Neural progenitor cell (in vitro differentiated cells): ENCODE measurements around the gene SSNA1. TPM values are rescaled to one million over a fixed set of nuclear protein-coding genes. Genes with fewer than 3 reads are reported as not detected.

Experiments
- DNase-seq: peaks from one replicate; pipeline ENCODE4 v3.0.0-alpha.2; 2016; ENCODE audit warnings: low spot score
- H2AFZ ChIP-seq: fragments of 200-600 bp; sonication (generic); replicated peaks from 2 replicates; pipeline ENCODE4 v1.6.1; 2016; ENCODE audit warnings: antibody characterized with exemption
- H3F3A ChIP-seq: fragments of 200-600 bp; sonication (generic); 2 replicates; pipeline ENCODE4 v1.6.1; 2016; ENCODE audit warnings: antibody characterized with exemption, low read depth
- H3K27ac ChIP-seq: fragments of 200-600 bp; sonication (generic); 2 replicates; pipeline ENCODE4 v1.5.1; 2016; ENCODE audit warnings: mild to moderate bottlenecking
- H3K27me3 ChIP-seq: fragments of 200-600 bp; sonication (generic); 2 replicates; pipeline ENCODE4 v1.6.1; 2016; ENCODE audit warnings: mild to moderate bottlenecking, moderate library complexity
- H3K36me3 ChIP-seq: fragments of 200-600 bp; sonication (generic); 2 replicates; pipeline ENCODE4 v1.5.1; 2016
- H3K4me1 ChIP-seq: fragments of 200-600 bp; sonication (generic); 2 replicates; pipeline ENCODE4 v1.6.1; 2016; ENCODE audit warnings: mixed run types
- H3K4me2 ChIP-seq: fragments of 200-600 bp; sonication (generic); 2 replicates; pipeline ENCODE4 v1.6.1; 2016
- H3K4me3 ChIP-seq: fragments of 200-600 bp; sonication (generic); 2 replicates; pipeline ENCODE4 v1.5.1; 2016
- H3K79me2 ChIP-seq: fragments of 200-600 bp; sonication (generic); 2 replicates; pipeline ENCODE4 v1.6.1; 2016; ENCODE audit warnings: low read depth
- H3K9ac ChIP-seq: fragments of 200-600 bp; sonication (generic); 2 replicates; pipeline ENCODE4 v1.6.1; 2016
- H3K9me3 ChIP-seq: fragments of 200-600 bp; sonication (generic); 2 replicates; pipeline ENCODE4 v1.5.1; 2016; ENCODE audit warnings: low read depth
- H4K20me1 ChIP-seq: fragments of 200-600 bp; sonication (generic); 2 replicates; pipeline ENCODE4 v1.6.1; 2016; ENCODE audit warnings: low read depth
- H3K27ac Mint-ChIP-seq: 3 replicates; pipeline ENCODE4 v1.8.0; 2021; ENCODE audit warnings: mixed read lengths
- H3K27me3 Mint-ChIP-seq: 2 replicates; pipeline ENCODE4 v1.8.0; 2022; ENCODE audit warnings: low read depth, mild to moderate bottlenecking, inconsistent platforms, moderate library complexity, mixed read lengths; ENCODE audit not compliant: insufficient read depth
- H3K36me3 Mint-ChIP-seq: 3 replicates; pipeline ENCODE4 v1.8.0; 2021; ENCODE audit warnings: mixed read lengths
- H3K4me1 Mint-ChIP-seq: 3 replicates; pipeline ENCODE4 v1.8.0; 2021; ENCODE audit warnings: mixed read lengths
- H3K4me3 Mint-ChIP-seq: 3 replicates; pipeline ENCODE4 v1.8.0; 2021; ENCODE audit warnings: mild to moderate bottlenecking, moderate library complexity, mixed read lengths
- H3K9me3 Mint-ChIP-seq: 3 replicates; pipeline ENCODE4 v1.8.0; 2020; ENCODE audit warnings: mixed read lengths
- CTCF ChIP-seq: fragments of 200-600 bp; sonication (generic); IDR thresholded peaks from 2 replicates; pipeline ENCODE4 v1.5.1; 2017; ENCODE audit warnings: antibody characterized with exemption, mild to moderate bottlenecking
- EZH2 ChIP-seq: fragments of 200-600 bp; sonication (generic); IDR thresholded peaks from 2 replicates; pipeline ENCODE4 v1.6.1; 2017; ENCODE audit warnings: antibody characterized with exemption, mild to moderate bottlenecking, moderate library complexity
- EZH2phosphoT487 ChIP-seq: fragments of 200-600 bp; sonication (generic); IDR thresholded peaks from 2 replicates; pipeline ENCODE4 v1.6.1; 2017; ENCODE audit warnings: antibody characterized with exemption
- total RNA-seq: library from RNA; depleted of rRNA; stranded (reverse); fragments of >200 nt; gene quantifications from 2 replicates; pipeline ENCODE4 v1.2.3, GENCODE V29; 2015; ENCODE audit warnings: low replicate concordance

The SSNA1 gene
- total RNA-seq, 1 donor from 2014 or later = 27.9 TPM

- Histone ChIP-seq H3K4me1 (peaks cover 14% of the 10 kb centered on the region), H3K4me3 (peak overlapping the region; percentile 32), H3K9ac (no peak overlapping the region), H3K27me3 (peaks cover 100% of the 10 kb centered on the region), H3K79me2 (no peaks in the 10 kb centered on the region), H3K4me2 (peak overlapping the region; percentile 71), H3K36me3 (no peaks in the 10 kb centered on the region), H3F3A (peaks cover 6% of the 10 kb centered on the region), H3K9me3 (no peaks in the 10 kb centered on the region), H2AFZ (no peak overlapping the region), H4K20me1 (peaks cover 63% of the 10 kb centered on the region), H3K27ac (no peak overlapping the region)
- no peak for DNase-seq
- Mint-ChIP-seq H3K4me3 (peak overlapping the region; percentile 77), H3K9me3 (no peaks in the 10 kb centered on the region), H3K4me1 (peaks cover 6% of the 10 kb centered on the region), H3K36me3 (peaks cover 1% of the 10 kb centered on the region), H3K27ac (no peak overlapping the region), H3K27me3 (peaks cover 61% of the 10 kb centered on the region)
- TF ChIP-seq CTCF = no peak
- no peak for TF ChIP-seq EZH2phosphoT487
- no peak for TF ChIP-seq EZH2
Observed at GRCh38 chr9:137163365-137163715, 25.1 kb upstream of the SSNA1 start.

- no peaks in the 10 kb centered on the region for H3K9me3 Mint-ChIP-seq
- peak overlapping the region; percentile 77 for H3K4me3 Mint-ChIP-seq
- H3K9ac ChIP-seq = no peak overlapping the region
- H3K36me3 ChIP-seq = no peaks in the 10 kb centered on the region
- no peak overlapping the region for H3K27ac Mint-ChIP-seq
- H3K4me1 ChIP-seq = peaks cover 17% of the 10 kb centered on the region
- no peak overlapping the region for H3K4me2 ChIP-seq
- peaks cover 65% of the 10 kb centered on the region for H4K20me1 ChIP-seq
- H3K36me3 Mint-ChIP-seq = peaks cover 1% of the 10 kb centered on the region
- no peak for DNase-seq
- peaks cover 56% of the 10 kb centered on the region for H3K27me3 Mint-ChIP-seq
- H3K79me2 ChIP-seq = no peaks in the 10 kb centered on the region
- no peaks in the 10 kb centered on the region for H3K9me3 ChIP-seq
- TF ChIP-seq EZH2phosphoT487 (no peak), EZH2 (no peak), CTCF (no peak)
- peaks cover 6% of the 10 kb centered on the region for H3K4me1 Mint-ChIP-seq
- peaks cover 11% of the 10 kb centered on the region for H3F3A ChIP-seq
- no peak overlapping the region for H2AFZ ChIP-seq
- H3K27ac ChIP-seq = no peak overlapping the region
- peaks cover 100% of the 10 kb centered on the region for H3K27me3 ChIP-seq
- no peak overlapping the region for H3K4me3 ChIP-seq
Observed at GRCh38 chr9:137163805-137164204, 24.7 kb upstream of the SSNA1 start.

GRCh38 chr9:137164370-137165249 is 23.9 kb upstream of the SSNA1 start:
- Histone ChIP-seq H3K79me2 (no peaks in the 10 kb centered on the region), H3K4me1 (peaks cover 18% of the 10 kb centered on the region), H2AFZ (no peak overlapping the region), H3K27ac (no peak overlapping the region), H3K9me3 (no peaks in the 10 kb centered on the region), H3K36me3 (no peaks in the 10 kb centered on the region), H3K4me3 (no peak overlapping the region), H3F3A (peaks cover 19% of the 10 kb centered on the region), H4K20me1 (peaks cover 59% of the 10 kb centered on the region), H3K27me3 (peaks cover 100% of the 10 kb centered on the region), H3K4me2 (no peak overlapping the region), H3K9ac (no peak overlapping the region)
- Mint-ChIP-seq H3K36me3 (no peaks in the 10 kb centered on the region), H3K27me3 (peaks cover 48% of the 10 kb centered on the region), H3K9me3 (no peaks in the 10 kb centered on the region), H3K27ac (no peak overlapping the region), H3K4me1 (peaks cover 3% of the 10 kb centered on the region), H3K4me3 (no peak overlapping the region)
- DNase-seq = no peak
- TF ChIP-seq EZH2 (no peak), EZH2phosphoT487 (no peak), CTCF (no peak)
